AG09319 (cell line): ENCODE measurements around the gene IQCH.

Experiments used
- DNase-seq: peaks from one replicate; pipeline ENCODE4 v3.0.0-alpha.2; 2010; ENCODE audit warnings: low read depth; ENCODE audit errors: extremely low read depth
- CTCF ChIP-seq: IDR thresholded peaks from 2 replicates; pipeline ENCODE4 v1.5.1; 2011; ENCODE audit warnings: low read depth, mild to moderate bottlenecking, inconsistent platforms, low read length, moderate library complexity

Gene IQCH

GRCh38 chr15:67407786-67408185, 153.2 kb downstream of the IQCH start:
- TF ChIP-seq CTCF, result no peak
- DNase-seq, result no peak

DNA sequence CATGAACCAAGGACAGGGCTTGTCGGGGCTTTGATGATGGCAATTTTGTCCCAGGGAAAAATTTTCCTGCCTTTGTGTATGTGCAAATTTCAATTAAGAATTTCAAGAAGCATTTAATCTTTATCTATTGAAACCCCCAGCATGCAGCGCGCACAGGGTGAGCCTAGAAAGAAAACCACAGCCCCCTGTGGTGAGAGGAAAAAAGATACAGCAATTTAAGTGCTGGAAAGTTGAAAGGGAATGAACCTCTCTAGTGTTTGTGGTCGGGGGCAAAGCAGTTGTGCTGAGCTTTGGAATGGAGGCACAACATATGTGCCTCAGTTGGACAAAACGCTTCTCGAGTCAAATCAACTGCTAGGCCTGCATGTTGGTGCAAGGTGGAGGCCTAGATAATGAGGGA, 154.6 kb downstream of the IQCH start:
- no peak for DNase-seq

DNA sequence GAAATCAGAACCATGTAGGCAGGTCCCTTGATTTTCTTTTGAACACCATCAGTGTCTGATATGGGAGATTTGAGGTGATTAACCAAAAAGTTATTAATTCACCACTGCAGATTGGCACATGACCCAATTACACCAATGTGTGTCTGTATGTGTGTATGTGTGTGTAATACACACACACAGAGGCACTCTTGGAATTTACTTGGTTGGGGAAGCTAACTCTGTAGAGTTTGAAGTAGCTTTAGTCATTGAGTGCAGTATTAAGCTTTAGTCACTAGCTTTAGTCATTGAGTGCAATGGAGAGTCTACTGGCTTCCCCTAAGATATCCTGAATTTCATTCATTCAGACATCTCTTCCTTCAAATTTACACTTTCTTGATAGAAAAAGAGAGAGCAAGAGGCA, 156.9 kb downstream of the IQCH start:
- no peak for TF ChIP-seq CTCF
- no peak for DNase-seq

More for the DNA sequence above, 154.6 kb downstream of the IQCH start:
- no peak for TF ChIP-seq CTCF

GRCh38 chr15:67413770-67414390, 159.3 kb downstream of the IQCH start:
- TF ChIP-seq CTCF, result no peak
- DNase-seq, result no peak

GRCh38 chr15:67415181-67415580, 160.6 kb downstream of the IQCH start:
- no peak for TF ChIP-seq CTCF
- no peak for DNase-seq

GRCh38 chr15:67416891-67417290, 162.3 kb downstream of the IQCH start:
- DNase-seq, result no peak
- no peak for TF ChIP-seq CTCF

- no peak for DNase-seq
- TF ChIP-seq CTCF, result no peak
Observed at GRCh38 chr15:67419705-67420104, 165.1 kb downstream of the IQCH start.
